Measurements from ENCODE around the gene DNASE1L2.
"Not testable (repeated sequence)": the region's sequence is repeated elsewhere in the genome, so short reads cannot be mapped to it uniquely, and the experiment has no call there.

The DNASE1L2 gene

GRCh38 chr16:2235234-2235651 lies 1.0 kb upstream of the DNASE1L2 start:
- DNase-seq (ENCODE audit: low read depth), result no peak
- no peak for TF ChIP-seq CTCF (IDR thresholded peaks at IDR 0.05; ENCODE audit: control insufficient read depth, extremely low read depth, insufficient read depth)
- no peak overlapping the region for H3K4me3 ChIP-seq (ENCODE audit: low read depth, low read length)

GRCh38 chr16:2235695-2236336 lies 428 bp upstream of the DNASE1L2 start:
- DNase-seq (ENCODE audit: low read depth), result no peak
- no peak for TF ChIP-seq CTCF (IDR thresholded peaks at IDR 0.05; ENCODE audit: control insufficient read depth, extremely low read depth, insufficient read depth)
- H3K4me3 ChIP-seq (ENCODE audit: low read depth, low read length), result no peak overlapping the region

GRCh38 chr16:2237102-2237482 lies 848 bp downstream of the DNASE1L2 start:
- no peak for TF ChIP-seq CTCF (IDR thresholded peaks at IDR 0.05; ENCODE audit: control insufficient read depth, extremely low read depth, insufficient read depth)
- H3K4me3 ChIP-seq (ENCODE audit: low read depth, low read length), result no peak overlapping the region
- DNase-seq (ENCODE audit: low read depth), result no peak

GRCh38 chr16:2237493-2238149 lies 1.4 kb downstream of the DNASE1L2 start:
- TF ChIP-seq CTCF (IDR thresholded peaks at IDR 0.05; ENCODE audit: control insufficient read depth, extremely low read depth, insufficient read depth), result no peak
- H3K4me3 ChIP-seq (ENCODE audit: low read depth, low read length), result no peak overlapping the region
- DNase-seq (ENCODE audit: low read depth), result no peak

- H3K4me3 ChIP-seq (ENCODE audit: low read depth, low read length), result no peak overlapping the region
- no peak for DNase-seq (ENCODE audit: low read depth)
- no peak for TF ChIP-seq CTCF (IDR thresholded peaks at IDR 0.05; ENCODE audit: control insufficient read depth, extremely low read depth, insufficient read depth)
Measured at GRCh38 chr16:2238150-2238837, 2.0 kb downstream of the DNASE1L2 start.

GRCh38 chr16:2238838-2239675 lies 2.8 kb downstream of the DNASE1L2 start:
- no peak for DNase-seq (ENCODE audit: low read depth)
- no peak overlapping the region for H3K4me3 ChIP-seq (ENCODE audit: low read depth, low read length)
- TF ChIP-seq CTCF (IDR thresholded peaks at IDR 0.05; ENCODE audit: control insufficient read depth, extremely low read depth, insufficient read depth), result no peak

GRCh38 chr16:2240331-2240730 lies 4.1 kb downstream of the DNASE1L2 start:
- H3K4me3 ChIP-seq (ENCODE audit: low read depth, low read length); DNase-seq (ENCODE audit: low read depth): not testable (repeated sequence)
